Liver (tissue), 9 donors: ENCODE data around the gene IQCE. TPM values are rescaled to one million over a fixed set of nuclear protein-coding genes. Genes with fewer than 3 reads are reported as not detected.

Source experiments
- DNase-seq: peaks from one replicate; pipeline ENCODE4 v3.0.0-alpha.2; 2017; ENCODE audit warnings: low spot score
- H3K27ac ChIP-seq, 2 donors: one replicate each; pipeline ENCODE4 v1.7.0; 2013; ENCODE audit warnings: inconsistent platforms in 2 of 2, low read length in 2 of 2, control low read depth in 1 of 2, low read depth in 1 of 2, mild to moderate bottlenecking in 1 of 2
- H3K27me3 ChIP-seq, 4 donors: one replicate each; pipeline versions ENCODE4 v1.6.1 to v1.7.0; 2013; ENCODE audit warnings: low read length in 3 of 4, inconsistent platforms in 1 of 4, mild to moderate bottlenecking in 1 of 4, moderate library complexity in 1 of 4; ENCODE audit not compliant: control insufficient read depth in 4 of 4, insufficient read depth in 4 of 4
- H3K36me3 ChIP-seq, 4 donors: one replicate each; pipeline versions ENCODE4 v1.6.1 to v1.7.0; 2013; ENCODE audit warnings: low read length in 3 of 4, mild to moderate bottlenecking in 3 of 4, low read depth in 1 of 4, moderate library complexity in 1 of 4; ENCODE audit not compliant: control insufficient read depth in 4 of 4, insufficient read depth in 3 of 4
- H3K4me1 ChIP-seq, 4 donors: one replicate each; pipeline versions ENCODE4 v1.6.1 to v1.7.0; 2013; ENCODE audit warnings: low read length in 3 of 4, mild to moderate bottlenecking in 3 of 4, moderate library complexity in 1 of 4; ENCODE audit not compliant: control insufficient read depth in 4 of 4, insufficient read depth in 4 of 4
- H3K4me3 ChIP-seq, 3 donors: one replicate each; pipeline versions ENCODE4 v1.6.1 to v1.7.0; 2013; ENCODE audit warnings: low read length in 3 of 3, control low read depth in 1 of 3, low read depth in 1 of 3, mild to moderate bottlenecking in 1 of 3
- H3K9ac ChIP-seq, 2 donors: one replicate each; pipeline ENCODE4 v1.7.0; 2013; ENCODE audit warnings: low read length in 2 of 2, mild to moderate bottlenecking in 2 of 2, moderate library complexity in 2 of 2, control low read depth in 1 of 2, low read depth in 1 of 2
- H3K9me3 ChIP-seq, 4 donors: one replicate each; pipeline versions ENCODE4 v1.6.1 to v1.7.0; 2013; ENCODE audit warnings: low read length in 3 of 4; ENCODE audit not compliant: control insufficient read depth in 4 of 4
- EGR1 ChIP-seq, 2 donors: IDR thresholded peaks; 2 replicates each; pipeline ENCODE4 v1.6.1; 2016 to 2018; ENCODE audit warnings: antibody characterized with exemption in 2 of 2, low read depth in 2 of 2
- FOXA1 ChIP-seq: IDR thresholded peaks from 2 replicates; pipeline ENCODE4 v1.6.1; 2016; ENCODE audit warnings: antibody characterized with exemption
- FOXA2 ChIP-seq: IDR thresholded peaks from 2 replicates; pipeline ENCODE4 v1.6.1; 2016; ENCODE audit warnings: antibody characterized with exemption
- GABPA ChIP-seq, 2 donors: IDR thresholded peaks in 1 of 2; conservative IDR thresholded peaks in 1 of 2; 2 replicates each; pipeline ENCODE4 v1.6.1; 2016; ENCODE audit warnings: antibody characterized with exemption in 2 of 2, mild to moderate bottlenecking in 1 of 2, moderate library complexity in 1 of 2
- HNF4G ChIP-seq: IDR thresholded peaks from 2 replicates; pipeline ENCODE4 v1.6.1; 2016; ENCODE audit warnings: antibody characterized with exemption
- JUND ChIP-seq, 2 donors: IDR thresholded peaks; 2 replicates each; pipeline ENCODE4 v1.6.1; 2016; ENCODE audit warnings: antibody characterized with exemption in 2 of 2
- NR2F2 ChIP-seq: IDR thresholded peaks from 2 replicates; pipeline ENCODE4 v1.6.1; 2016; ENCODE audit warnings: antibody characterized with exemption
- RAD21 ChIP-seq, 2 donors: IDR thresholded peaks; 2 replicates each; pipeline ENCODE4 v1.6.1; 2016; ENCODE audit warnings: antibody characterized with exemption in 2 of 2, mild to moderate bottlenecking in 2 of 2
- RXRA ChIP-seq, 2 donors: IDR thresholded peaks; 2 replicates each; pipeline ENCODE4 v1.6.1; 2017 to 2018; ENCODE audit warnings: antibody characterized with exemption in 2 of 2, mild to moderate bottlenecking in 1 of 2
- SP1 ChIP-seq: IDR thresholded peaks from 2 replicates; pipeline ENCODE4 v1.6.1; 2018; ENCODE audit warnings: antibody characterized with exemption, mild to moderate bottlenecking
- TAF1 ChIP-seq: conservative IDR thresholded peaks from 2 replicates; pipeline ENCODE4 v1.6.1; 2016; ENCODE audit warnings: antibody characterized with exemption, mild to moderate bottlenecking
- YY1 ChIP-seq: IDR thresholded peaks from 2 replicates; pipeline ENCODE4 v1.6.1; 2016; ENCODE audit warnings: antibody characterized with exemption, mild to moderate bottlenecking
- WGBS: extraction: QIAGEN DNeasy Blood & Tissue Kit; methylation state at CpG from one replicate; pipeline ENCODE4 v1.1.7; 2013; 5-methylcytosine and 5-hydroxymethylcytosine counted together
- polyA plus RNA-seq, 2 donors: library from polyadenylated mRNA; stranded (reverse) in 1 of 2; unstranded in 1 of 2; fragments of 200-250 nt in 1 of 2; fragments of >200 nt in 1 of 2; fragmentation: Nextera tagmentation in 1 of 2; extraction: Ambion mirVana in 1 of 2; gene quantifications; one replicate each; pipeline versions ENCODE4 v1.2.1 to v1.2.3, GENCODE V29; 2013 to 2015
- total RNA-seq, 2 donors: library from RNA; depleted of rRNA; stranded (reverse); fragments of >200 nt; gene quantifications; one replicate each; pipeline ENCODE4 v1.2.3, GENCODE V29; 2014
- TF ChIP-seq, protein P1 (sequence below): IDR thresholded peaks from 2 replicates; pipeline ENCODE4 v1.6.1; 2016; ENCODE audit warnings: antibody characterized with exemption
- TF ChIP-seq, protein P2 (sequence below): fragments of 150-350 bp; IDR thresholded peaks from 2 replicates; pipeline ENCODE4 v1.5.1; 2017; ENCODE audit warnings: improper control_type of control experiment, low read depth, low read length; ENCODE audit not compliant: missing input control
- TF ChIP-seq, protein P3 (sequence below): IDR thresholded peaks from 2 replicates; pipeline ENCODE4 v1.6.1; 2016; ENCODE audit warnings: antibody characterized with exemption, mild to moderate bottlenecking
- TF ChIP-seq, protein P4 (sequence below): IDR thresholded peaks from 2 replicates; pipeline ENCODE4 v1.6.1; 2016; ENCODE audit warnings: antibody characterized with exemption
- donor health status: healthy.
- donor health status: healthy.
- donor health status: healthy.
- donor health status: healthy.
- donor health status: healthy.

Gene IQCE
- total and polyA plus RNA-seq, 4 donors, result 2.1 to 5.9 (median 3.6) TPM

DNA sequence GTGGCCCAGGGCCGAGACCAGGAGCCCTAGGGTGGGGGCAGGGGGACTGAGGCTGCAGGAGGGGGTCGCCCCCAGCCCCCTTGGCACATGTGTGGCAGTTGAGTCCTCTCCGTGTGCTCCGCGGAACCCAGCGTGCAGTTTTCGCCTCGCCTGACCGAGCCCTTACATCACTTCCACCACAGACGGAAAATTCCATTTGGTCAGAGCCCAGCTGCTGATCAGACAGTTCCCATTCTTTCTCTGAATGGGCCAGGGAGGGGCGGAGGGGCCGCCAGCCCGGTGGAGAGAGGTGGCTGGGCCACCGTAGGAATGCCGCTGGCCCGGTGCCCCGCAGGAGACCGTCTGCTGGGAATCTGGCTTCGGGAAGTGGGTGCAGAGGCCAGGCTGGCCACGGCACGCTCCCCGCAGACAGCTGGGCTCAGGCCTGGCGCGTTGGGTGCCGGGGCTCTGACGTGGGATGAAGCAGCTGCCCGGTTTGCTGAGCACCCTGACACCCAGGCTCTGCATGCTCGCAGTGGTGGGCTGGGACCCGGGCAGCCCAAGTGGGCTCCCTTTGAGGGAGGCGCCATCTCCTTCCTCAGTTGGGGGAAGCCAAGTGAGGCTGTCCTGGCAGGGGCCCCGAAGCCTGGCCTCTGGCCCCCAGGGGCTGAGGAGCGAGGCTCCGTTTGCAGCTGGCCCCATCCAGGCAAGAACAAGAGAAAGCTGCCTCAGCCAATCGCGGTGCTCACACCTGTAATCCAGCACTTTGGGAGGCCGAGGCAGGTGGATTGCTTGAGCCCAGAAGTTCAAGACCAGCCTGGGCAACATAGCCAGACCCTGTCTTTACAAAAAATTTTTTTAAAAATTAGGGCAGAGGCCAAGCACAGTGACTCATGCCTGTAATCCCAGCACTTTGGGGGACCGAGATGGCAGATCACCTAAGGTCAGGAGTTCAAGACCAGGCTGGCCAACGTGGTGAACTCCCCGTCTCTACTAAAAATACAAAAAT is 82.9 kb downstream of the IQCE start (continued):
- TF ChIP-seq, protein P1, sequence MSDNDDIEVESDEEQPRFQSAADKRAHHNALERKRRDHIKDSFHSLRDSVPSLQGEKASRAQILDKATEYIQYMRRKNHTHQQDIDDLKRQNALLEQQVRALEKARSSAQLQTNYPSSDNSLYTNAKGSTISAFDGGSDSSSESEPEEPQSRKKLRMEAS, result no peak
- peak; percentile 98 for TF ChIP-seq SP1
- TF ChIP-seq HNF4G, result no peak
- TF ChIP-seq, protein P2, sequence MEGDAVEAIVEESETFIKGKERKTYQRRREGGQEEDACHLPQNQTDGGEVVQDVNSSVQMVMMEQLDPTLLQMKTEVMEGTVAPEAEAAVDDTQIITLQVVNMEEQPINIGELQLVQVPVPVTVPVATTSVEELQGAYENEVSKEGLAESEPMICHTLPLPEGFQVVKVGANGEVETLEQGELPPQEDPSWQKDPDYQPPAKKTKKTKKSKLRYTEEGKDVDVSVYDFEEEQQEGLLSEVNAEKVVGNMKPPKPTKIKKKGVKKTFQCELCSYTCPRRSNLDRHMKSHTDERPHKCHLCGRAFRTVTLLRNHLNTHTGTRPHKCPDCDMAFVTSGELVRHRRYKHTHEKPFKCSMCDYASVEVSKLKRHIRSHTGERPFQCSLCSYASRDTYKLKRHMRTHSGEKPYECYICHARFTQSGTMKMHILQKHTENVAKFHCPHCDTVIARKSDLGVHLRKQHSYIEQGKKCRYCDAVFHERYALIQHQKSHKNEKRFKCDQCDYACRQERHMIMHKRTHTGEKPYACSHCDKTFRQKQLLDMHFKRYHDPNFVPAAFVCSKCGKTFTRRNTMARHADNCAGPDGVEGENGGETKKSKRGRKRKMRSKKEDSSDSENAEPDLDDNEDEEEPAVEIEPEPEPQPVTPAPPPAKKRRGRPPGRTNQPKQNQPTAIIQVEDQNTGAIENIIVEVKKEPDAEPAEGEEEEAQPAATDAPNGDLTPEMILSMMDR, result peak; percentile 3

DNA sequence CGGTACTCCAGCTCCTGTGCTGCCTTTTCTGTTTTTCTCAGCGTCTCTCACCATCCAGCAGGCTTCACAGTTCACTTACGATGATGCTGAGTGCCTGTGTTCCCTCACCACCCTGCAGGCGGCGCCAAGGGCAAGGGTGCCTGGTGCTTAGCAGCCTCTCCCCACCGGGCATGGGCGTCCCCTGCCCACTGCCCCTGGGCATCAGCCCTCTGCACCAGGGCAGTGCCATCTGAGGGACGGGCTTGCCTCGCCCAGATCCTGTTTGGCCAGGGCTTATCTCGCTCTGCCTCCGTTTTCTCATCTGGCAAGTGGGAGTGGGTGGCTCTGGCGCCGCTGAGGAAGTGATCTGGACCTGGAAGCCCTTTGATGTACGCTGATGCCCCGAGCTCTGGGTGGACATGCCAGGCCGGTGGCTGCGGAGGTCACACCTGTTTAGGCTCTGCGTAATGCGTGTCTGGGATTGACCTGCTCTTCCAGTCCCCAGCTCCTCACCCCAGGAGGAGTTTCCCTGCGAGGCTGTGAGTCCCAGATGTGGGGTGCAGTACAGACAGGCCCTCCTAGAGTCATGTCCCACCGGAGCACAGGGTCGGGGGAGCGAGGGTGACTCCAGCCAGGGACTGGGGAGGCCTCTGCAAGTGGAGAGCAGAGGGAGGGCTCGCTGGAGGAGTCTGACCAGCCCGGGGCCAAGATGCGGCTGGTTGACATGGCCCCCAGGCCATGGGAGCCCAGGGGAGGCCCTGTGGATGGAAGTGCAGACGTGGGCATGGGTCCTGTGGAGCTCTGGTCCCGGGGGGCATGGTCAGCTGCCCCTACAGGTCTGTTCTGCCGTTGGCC is 84.8 kb downstream of the IQCE start:
- Histone ChIP-seq H3K9me3 (no peaks in the 10 kb centered on the region), H3K27me3 (no peaks in the 10 kb centered on the region), H3K27ac (no peak overlapping the region), H3K36me3 (peaks cover 0 to 9% (median 3%) of the 10 kb centered on the region in 4 donors), H3K4me3 (no peak overlapping the region), H3K9ac (no peak overlapping the region), H3K4me1 (peaks cover 19 to 45% (median 33%) of the 10 kb centered on the region in 4 donors)
- DNase-seq, result no peak
- WGBS, result 90% methylated on average over 29 of the region's 29 CpGs
- TF ChIP-seq FOXA2 (no peak), TAF1 (no peak), NR2F2 (no peak), HNF4G (no peak), RAD21 (IDR thresholded peaks at IDR 0.05) (no peak), GABPA (IDR thresholded peaks at IDR 0.05 in 1 of 2, conservative IDR thresholded peaks at IDR 0.05 in 1 of 2) (no peak), YY1 (no peak), FOXA1 (no peak), RXRA (IDR thresholded peaks at IDR 0.05) (no peak), SP1 (no peak), JUND (IDR thresholded peaks at IDR 0.05) (no peak), EGR1 (IDR thresholded peaks at IDR 0.05; ENCODE audit: low read depth in 2 of 2) (no peak)
- TF ChIP-seq, protein P2, result no peak
- TF ChIP-seq, protein P1, result no peak
- TF ChIP-seq, protein P3, sequence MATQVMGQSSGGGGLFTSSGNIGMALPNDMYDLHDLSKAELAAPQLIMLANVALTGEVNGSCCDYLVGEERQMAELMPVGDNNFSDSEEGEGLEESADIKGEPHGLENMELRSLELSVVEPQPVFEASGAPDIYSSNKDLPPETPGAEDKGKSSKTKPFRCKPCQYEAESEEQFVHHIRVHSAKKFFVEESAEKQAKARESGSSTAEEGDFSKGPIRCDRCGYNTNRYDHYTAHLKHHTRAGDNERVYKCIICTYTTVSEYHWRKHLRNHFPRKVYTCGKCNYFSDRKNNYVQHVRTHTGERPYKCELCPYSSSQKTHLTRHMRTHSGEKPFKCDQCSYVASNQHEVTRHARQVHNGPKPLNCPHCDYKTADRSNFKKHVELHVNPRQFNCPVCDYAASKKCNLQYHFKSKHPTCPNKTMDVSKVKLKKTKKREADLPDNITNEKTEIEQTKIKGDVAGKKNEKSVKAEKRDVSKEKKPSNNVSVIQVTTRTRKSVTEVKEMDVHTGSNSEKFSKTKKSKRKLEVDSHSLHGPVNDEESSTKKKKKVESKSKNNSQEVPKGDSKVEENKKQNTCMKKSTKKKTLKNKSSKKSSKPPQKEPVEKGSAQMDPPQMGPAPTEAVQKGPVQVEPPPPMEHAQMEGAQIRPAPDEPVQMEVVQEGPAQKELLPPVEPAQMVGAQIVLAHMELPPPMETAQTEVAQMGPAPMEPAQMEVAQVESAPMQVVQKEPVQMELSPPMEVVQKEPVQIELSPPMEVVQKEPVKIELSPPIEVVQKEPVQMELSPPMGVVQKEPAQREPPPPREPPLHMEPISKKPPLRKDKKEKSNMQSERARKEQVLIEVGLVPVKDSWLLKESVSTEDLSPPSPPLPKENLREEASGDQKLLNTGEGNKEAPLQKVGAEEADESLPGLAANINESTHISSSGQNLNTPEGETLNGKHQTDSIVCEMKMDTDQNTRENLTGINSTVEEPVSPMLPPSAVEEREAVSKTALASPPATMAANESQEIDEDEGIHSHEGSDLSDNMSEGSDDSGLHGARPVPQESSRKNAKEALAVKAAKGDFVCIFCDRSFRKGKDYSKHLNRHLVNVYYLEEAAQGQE, result no peak
- TF ChIP-seq, protein P4, sequence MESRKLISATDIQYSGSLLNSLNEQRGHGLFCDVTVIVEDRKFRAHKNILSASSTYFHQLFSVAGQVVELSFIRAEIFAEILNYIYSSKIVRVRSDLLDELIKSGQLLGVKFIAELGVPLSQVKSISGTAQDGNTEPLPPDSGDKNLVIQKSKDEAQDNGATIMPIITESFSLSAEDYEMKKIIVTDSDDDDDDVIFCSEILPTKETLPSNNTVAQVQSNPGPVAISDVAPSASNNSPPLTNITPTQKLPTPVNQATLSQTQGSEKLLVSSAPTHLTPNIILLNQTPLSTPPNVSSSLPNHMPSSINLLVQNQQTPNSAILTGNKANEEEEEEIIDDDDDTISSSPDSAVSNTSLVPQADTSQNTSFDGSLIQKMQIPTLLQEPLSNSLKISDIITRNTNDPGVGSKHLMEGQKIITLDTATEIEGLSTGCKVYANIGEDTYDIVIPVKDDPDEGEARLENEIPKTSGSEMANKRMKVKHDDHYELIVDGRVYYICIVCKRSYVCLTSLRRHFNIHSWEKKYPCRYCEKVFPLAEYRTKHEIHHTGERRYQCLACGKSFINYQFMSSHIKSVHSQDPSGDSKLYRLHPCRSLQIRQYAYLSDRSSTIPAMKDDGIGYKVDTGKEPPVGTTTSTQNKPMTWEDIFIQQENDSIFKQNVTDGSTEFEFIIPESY, result no peak
